Prostate gland (tissue), 2 donors: ENCODE data around the gene NUBP1. TPM values are rescaled to one million over a fixed set of nuclear protein-coding genes. Genes with fewer than 3 reads are reported as not detected.

Experiments used
- DNase-seq: peaks from one replicate; pipeline ENCODE4 v3.0.0-alpha.2; 2019; ENCODE audit warnings: low spot score
- H3K27ac ChIP-seq, 2 donors: fragments of 200-600 bp; sonication (generic); 2 replicates each; pipeline ENCODE4 v1.5.1; 2017 to 2019
- H3K27me3 ChIP-seq: fragments of 200-600 bp; sonication (generic); replicated peaks from 2 replicates; pipeline ENCODE4 v1.5.1; 2019; ENCODE audit not compliant: insufficient read depth
- H3K36me3 ChIP-seq, 2 donors: fragments of 200-600 bp; sonication (generic); 1 replicate in 1 of 2; 2 replicates in 1 of 2; pipeline versions ENCODE4 v1.5.1 to v1.8.1; 2017 to 2019
- H3K4me1 ChIP-seq: fragments of 200-600 bp; sonication (generic); replicated peaks from 2 replicates; pipeline ENCODE4 v1.5.1; 2019
- H3K4me3 ChIP-seq, 2 donors: fragments of 200-600 bp; sonication (generic); 2 replicates each; pipeline ENCODE4 v1.5.1; 2017 to 2019
- H3K9me3 ChIP-seq: fragments of 200-600 bp; sonication (generic); 2 replicates; pipeline ENCODE4 v1.5.1; 2017
- CTCF ChIP-seq, 4 experiments: fragments of 200-600 bp in 2 of 4; fragments of 450-650 bp in 2 of 4; sonication (generic) in 2 of 4; IDR thresholded peaks; 1 replicate in 3 of 4; 2 replicates in 1 of 4; pipeline ENCODE4 v1.5.1; 2016 to 2019; ENCODE audit warnings: antibody characterized with exemption in 4 of 4, mild to moderate bottlenecking in 2 of 4, moderate library complexity in 2 of 4
- POLR2A ChIP-seq: fragments of 450-650 bp; IDR thresholded peaks from one replicate; pipeline ENCODE4 v1.6.1; 2016; ENCODE audit warnings: antibody characterized with exemption, mild to moderate bottlenecking
- POLR2AphosphoS5 ChIP-seq: sonication (generic); formaldehyde crosslinking; IDR thresholded peaks from one replicate; pipeline ENCODE4 v1.6.1; 2017; ENCODE audit warnings: antibody characterized with exemption
- WGBS: methylation state at CpG from one replicate; pipeline ENCODE4 v1.1.5; 2018; 5-methylcytosine and 5-hydroxymethylcytosine counted together
- intact Hi-C: fragments of 100-400 bp; cut with DNase I; formaldehyde crosslinking; loops from one replicate; pipeline ENCODE4 v1.14.2; 2022
- total RNA-seq, 2 donors: library from RNA; depleted of rRNA; stranded (reverse); fragments of >200 nt; gene quantifications; one replicate each; pipeline ENCODE4 v1.1.0, GENCODE V29; 2016

The NUBP1 gene
- total RNA-seq, 2 donors from 2014 or later, result 31.6 to 36.0 TPM

GRCh38 chr16:10809706-10810105 lies 66.1 kb downstream of the NUBP1 start:
- Histone ChIP-seq H3K27ac (no peak overlapping the region), H3K36me3 (no peaks in the 10 kb centered on the region), H3K27me3 (no peaks in the 10 kb centered on the region), H3K4me1 (no peaks in the 10 kb centered on the region), H3K4me3 (no peak overlapping the region), H3K9me3 (no peaks in the 10 kb centered on the region)
- 91% methylated on average over 3 of the region's 3 CpGs for WGBS
- TF ChIP-seq POLR2AphosphoS5 (no peak), POLR2A (no peak), CTCF (IDR thresholded peaks at IDR 0.05) (no peak)
- no peak for DNase-seq
- intact Hi-C loops, result no loop called here

- H3K4me1 ChIP-seq, result no peaks in the 10 kb centered on the region
- intact Hi-C loops, result no loop called here
- H3K27me3 ChIP-seq, result no peaks in the 10 kb centered on the region
- H3K4me3 ChIP-seq, result no peak overlapping the region
- H3K9me3 ChIP-seq, result no peaks in the 10 kb centered on the region
- H3K36me3 ChIP-seq, result no peaks in the 10 kb centered on the region
- no peak for DNase-seq
- H3K27ac ChIP-seq, result no peak overlapping the region
- 32% methylated on average over 6 of the region's 6 CpGs for WGBS
- TF ChIP-seq POLR2AphosphoS5 (no peak), CTCF (IDR thresholded peaks at IDR 0.05) (no peak), POLR2A (no peak)
These were observed 68.9 kb downstream of the NUBP1 start for GRCh38 chr16:10812312-10813098.

- DNase-seq, result no peak
- Histone ChIP-seq H3K36me3 (no peaks in the 10 kb centered on the region), H3K27ac (no peak overlapping the region), H3K4me1 (no peaks in the 10 kb centered on the region), H3K9me3 (no peaks in the 10 kb centered on the region), H3K27me3 (peaks cover under 1% of the 10 kb centered on the region), H3K4me3 (no peak overlapping the region)
- no peak for TF ChIP-seq POLR2A
- TF ChIP-seq CTCF (IDR thresholded peaks at IDR 0.05), result no peak
- TF ChIP-seq POLR2AphosphoS5, result no peak
- intact Hi-C loops, result no loop called here
- WGBS, result 71% methylated on average over 4 of the region's 4 CpGs
These were observed 69.4 kb downstream of the NUBP1 start for GRCh38 chr16:10813099-10813455.

- no peak overlapping the region for H3K4me3 ChIP-seq
- intact Hi-C loops, result no loop called here
- no peaks in the 10 kb centered on the region for H3K4me1 ChIP-seq
- peaks cover 8% of the 10 kb centered on the region for H3K27me3 ChIP-seq
- 94% methylated on average over 1 of the region's 1 CpG for WGBS
- H3K9me3 ChIP-seq, result no peaks in the 10 kb centered on the region
- no peak overlapping the region for H3K27ac ChIP-seq
- no peaks in the 10 kb centered on the region for H3K36me3 ChIP-seq
- no peak for DNase-seq
- TF ChIP-seq CTCF (IDR thresholded peaks at IDR 0.05) (no peak), POLR2AphosphoS5 (no peak), POLR2A (no peak)
These were observed 73.9 kb downstream of the NUBP1 start for GRCh38 chr16:10817514-10817913.
